GM06990 (cell line): ENCODE results near the gene SH3RF2.

Experiments
- DNase-seq: peaks from one replicate; pipeline ENCODE4 v3.0.0-alpha.2; 2011; ENCODE audit not compliant: insufficient read length; ENCODE audit errors: extremely low read depth
- H3K27me3 ChIP-seq: replicated peaks from 2 replicates; pipeline ENCODE4 v1.6.0; 2011; ENCODE audit warnings: low read length; ENCODE audit not compliant: control insufficient read depth, insufficient read depth
- H3K36me3 ChIP-seq: 2 replicates; pipeline ENCODE4 v1.5.1; 2011; ENCODE audit warnings: low read length; ENCODE audit not compliant: control insufficient read depth, insufficient read depth
- H3K4me3 ChIP-seq: replicated peaks from 2 replicates; pipeline ENCODE4 v1.5.1; 2011; ENCODE audit warnings: low read depth, mild to moderate bottlenecking, control low read depth, low read length
- CTCF ChIP-seq: IDR thresholded peaks from 2 replicates; pipeline ENCODE4 v1.5.1; 2011; ENCODE audit warnings: low read length, control low read depth, mild to moderate bottlenecking, inconsistent platforms; ENCODE audit not compliant: insufficient read depth, poor library complexity, severe bottlenecking

Gene SH3RF2

GRCh38 chr5:145941448-145942130 lies 5.2 kb downstream of the SH3RF2 start:
- no peak for DNase-seq
- no peak overlapping the region for H3K4me3 ChIP-seq
- no peak for TF ChIP-seq CTCF
- H3K27me3 ChIP-seq, result no peaks in the 10 kb centered on the region; the same call in none of the 2 replicates
- no peaks in the 10 kb centered on the region for H3K36me3 ChIP-seq

- no peaks in the 10 kb centered on the region; the same call in none of the 2 replicates for H3K27me3 ChIP-seq
- H3K36me3 ChIP-seq, result no peaks in the 10 kb centered on the region
- DNase-seq, result no peak
- no peak for TF ChIP-seq CTCF
- H3K4me3 ChIP-seq, result no peak overlapping the region
Observed at GRCh38 chr5:145942201-145942600, 5.8 kb downstream of the SH3RF2 start.

GRCh38 chr5:145942749-145943148 lies 6.4 kb downstream of the SH3RF2 start:
- Histone ChIP-seq H3K4me3 (no peak overlapping the region), H3K36me3 (no peaks in the 10 kb centered on the region), H3K27me3 (no peaks in the 10 kb centered on the region; the same call in 1 of the 2 replicates)
- no peak for TF ChIP-seq CTCF
- DNase-seq, result no peak

GRCh38 chr5:145943674-145944121 lies 7.3 kb downstream of the SH3RF2 start:
- DNase-seq, result no peak
- no peak for TF ChIP-seq CTCF
- Histone ChIP-seq H3K36me3 (no peaks in the 10 kb centered on the region), H3K4me3 (no peak overlapping the region), H3K27me3 (no peaks in the 10 kb centered on the region)

- Histone ChIP-seq H3K27me3 (no peaks in the 10 kb centered on the region), H3K36me3 (no peaks in the 10 kb centered on the region), H3K4me3 (no peak overlapping the region)
- DNase-seq, result no peak
- no peak for TF ChIP-seq CTCF
Observed at GRCh38 chr5:145944328-145944727, 8.0 kb downstream of the SH3RF2 start.

GRCh38 chr5:145945620-145946111 lies 9.3 kb downstream of the SH3RF2 start:
- no peak overlapping the region for H3K4me3 ChIP-seq
- DNase-seq, result no peak
- no peak for TF ChIP-seq CTCF
- no peaks in the 10 kb centered on the region for H3K36me3 ChIP-seq
- H3K27me3 ChIP-seq, result no peaks in the 10 kb centered on the region
